NCI-H345 treated with DMSO at 0.1 percent for 48 hours (cell line): ENCODE measurements around the gene ASIC2.

Experiments used
- DNase-seq: peaks from one replicate; lab custom pipeline; 2025; ENCODE audit not compliant: unreplicated experiment; lab: John Stamatoyannopoulos, UW

ASIC2 gene

DNA sequence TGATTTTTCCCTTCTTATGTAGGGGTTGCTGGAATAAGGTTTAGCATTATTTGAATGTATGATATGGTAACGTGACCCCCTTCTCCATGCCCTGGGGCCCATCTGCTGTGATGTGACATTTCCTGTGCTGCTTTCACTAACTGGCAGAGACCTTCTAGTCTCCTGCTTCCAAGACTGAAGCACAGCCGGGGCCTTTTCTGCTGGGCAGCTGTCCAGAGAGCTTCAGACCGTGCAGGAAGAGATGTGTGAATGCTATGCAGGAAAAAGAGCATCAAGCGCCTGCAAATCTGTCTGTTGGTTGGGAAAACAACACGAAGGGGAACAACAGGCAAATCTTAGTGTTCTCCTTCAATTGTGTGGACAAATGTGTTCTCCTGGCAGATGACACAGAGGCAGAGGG is 173.0 kb downstream of the ASIC2 start:
- DNase-seq, result no peak

GRCh38 chr17:33118391-33119075 is 174.6 kb downstream of the ASIC2 start:
- DNase-seq, result no peak

DNA sequence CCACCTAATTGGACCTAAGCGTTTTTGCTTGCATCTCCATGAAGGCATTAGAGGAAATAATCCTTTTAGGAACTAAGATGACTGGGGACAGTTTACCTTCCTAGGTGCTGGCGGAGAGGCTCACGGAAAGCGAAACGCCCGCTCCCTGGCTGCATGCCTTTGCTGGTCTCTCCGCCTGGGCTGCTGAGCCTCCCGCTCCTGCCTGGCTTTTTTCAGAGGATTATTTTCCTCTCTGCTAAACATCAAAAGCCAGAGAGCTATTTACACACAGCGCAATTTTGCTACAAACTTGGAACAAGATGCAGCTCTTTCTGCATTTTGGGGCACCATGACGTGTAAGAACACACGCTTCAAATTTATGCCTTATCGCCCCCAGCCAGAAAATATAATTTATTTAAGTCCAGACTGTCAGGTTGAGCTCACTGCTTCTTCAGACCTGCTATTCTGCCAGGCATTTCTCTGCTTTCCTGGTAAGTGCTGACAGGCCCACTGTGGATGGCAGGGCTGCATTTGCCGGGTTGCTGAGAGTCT is 177.0 kb downstream of the ASIC2 start:
- no peak for DNase-seq

DNA sequence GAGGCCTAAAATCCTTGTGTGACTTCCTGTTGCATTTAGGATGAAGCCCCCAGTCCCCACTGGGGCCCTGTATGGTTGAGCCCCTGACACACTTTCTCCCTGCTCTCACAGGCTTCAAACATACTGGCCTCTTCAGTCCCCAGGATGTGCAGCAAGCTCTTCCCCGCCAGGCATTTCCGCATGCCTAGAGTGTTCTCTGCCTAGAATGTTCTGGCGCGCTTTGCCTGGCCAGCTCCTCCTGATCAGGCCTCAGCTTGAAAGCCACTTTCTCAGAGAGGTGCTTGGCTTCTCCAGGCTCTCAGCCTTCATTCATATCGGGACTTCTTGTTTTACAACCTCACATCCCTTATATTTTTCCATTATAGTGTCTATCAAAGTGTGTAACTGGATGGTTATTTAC is 177.7 kb downstream of the ASIC2 start:
- DNase-seq, result no peak

- DNase-seq, result no peak
Measured at GRCh38 chr17:33113991-33114370, 179.1 kb downstream of the ASIC2 start.

- DNase-seq, result no peak
Measured at GRCh38 chr17:33113276-33113990, 179.7 kb downstream of the ASIC2 start.

GRCh38 chr17:33112763-33113162 is 180.3 kb downstream of the ASIC2 start:
- no peak for DNase-seq

DNA sequence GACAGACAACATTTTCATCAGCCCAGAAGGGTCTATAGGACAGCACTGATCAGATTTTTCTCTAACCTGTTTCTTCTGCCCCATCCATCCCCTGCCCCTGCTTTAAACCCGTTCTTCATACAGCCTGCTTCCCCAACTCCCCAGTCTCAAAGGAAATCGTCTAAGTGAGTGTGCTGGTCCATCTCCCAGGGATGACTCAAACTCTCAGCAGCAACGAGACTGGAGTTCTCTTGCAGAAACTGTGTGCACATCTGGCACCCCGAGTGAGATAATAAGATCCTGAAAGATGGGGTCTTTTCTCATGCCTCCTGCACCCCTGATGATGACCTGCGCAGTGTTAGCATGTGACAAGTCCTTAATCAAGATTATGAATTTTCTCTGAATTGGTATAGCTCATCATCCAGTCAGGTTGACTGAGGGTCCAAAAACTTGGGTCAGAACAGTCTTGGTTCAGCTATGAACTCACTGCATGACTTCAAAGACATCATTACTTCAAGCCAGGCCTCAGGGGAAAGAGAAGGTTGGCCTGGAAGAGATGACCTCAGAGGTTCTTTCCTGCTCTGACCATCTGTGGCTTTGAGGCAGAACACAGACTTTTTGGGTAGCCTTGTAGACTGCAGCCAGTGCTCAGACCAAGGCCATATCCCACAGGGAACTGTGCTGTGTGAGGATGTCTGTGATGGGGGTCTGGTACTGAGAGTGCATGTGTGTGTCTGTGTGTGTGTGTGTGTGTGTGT is 183.6 kb downstream of the ASIC2 start:
- DNase-seq, result no peak

- no peak for DNase-seq
Measured at GRCh38 chr17:33106525-33107165, 186.4 kb downstream of the ASIC2 start.

DNA sequence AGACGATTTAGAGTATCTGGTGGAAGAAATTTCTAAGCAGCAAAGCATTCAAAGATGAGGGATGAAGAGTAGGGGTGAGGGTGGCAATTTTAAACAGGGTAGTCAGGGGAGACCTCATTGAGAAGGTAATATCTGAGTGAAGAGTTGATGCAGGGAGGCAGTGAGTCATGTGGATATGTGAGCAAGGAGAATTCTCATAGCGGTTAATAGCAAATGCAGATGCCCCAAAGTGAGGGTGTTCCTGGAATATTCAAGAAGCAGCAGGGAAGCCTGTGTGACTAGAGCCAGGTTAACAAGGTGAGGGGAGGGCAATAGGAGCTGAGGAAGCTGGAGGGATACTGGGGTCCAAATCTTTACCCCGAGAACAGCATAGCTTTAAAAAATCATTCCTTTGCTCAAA is 187.2 kb downstream of the ASIC2 start:
- DNase-seq, result no peak

GRCh38 chr17:33099906-33100305 is 193.2 kb downstream of the ASIC2 start:
- no peak for DNase-seq

- DNase-seq, result no peak
Measured at GRCh38 chr17:33099252-33099651, 193.8 kb downstream of the ASIC2 start.

DNA sequence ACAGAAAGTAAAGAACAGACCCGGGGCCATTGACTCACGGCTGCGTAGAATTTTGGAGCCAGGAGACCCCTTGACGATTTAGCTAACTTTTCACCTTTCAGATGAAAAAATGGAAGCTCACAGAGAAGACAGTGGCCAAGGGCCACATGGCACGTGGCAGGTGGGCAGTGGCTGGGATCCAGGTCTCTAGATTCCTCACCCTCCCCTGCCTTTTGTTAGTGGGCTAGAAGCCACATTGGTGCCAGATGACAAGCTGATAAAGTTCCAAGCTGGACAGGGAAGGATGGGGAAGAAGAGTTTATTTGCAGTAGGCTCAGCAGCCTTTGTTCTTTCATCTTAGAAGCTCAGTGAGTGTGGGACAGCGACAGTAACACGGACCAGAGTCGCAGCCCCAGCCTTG is 195.7 kb downstream of the ASIC2 start:
- DNase-seq, result no peak

DNA sequence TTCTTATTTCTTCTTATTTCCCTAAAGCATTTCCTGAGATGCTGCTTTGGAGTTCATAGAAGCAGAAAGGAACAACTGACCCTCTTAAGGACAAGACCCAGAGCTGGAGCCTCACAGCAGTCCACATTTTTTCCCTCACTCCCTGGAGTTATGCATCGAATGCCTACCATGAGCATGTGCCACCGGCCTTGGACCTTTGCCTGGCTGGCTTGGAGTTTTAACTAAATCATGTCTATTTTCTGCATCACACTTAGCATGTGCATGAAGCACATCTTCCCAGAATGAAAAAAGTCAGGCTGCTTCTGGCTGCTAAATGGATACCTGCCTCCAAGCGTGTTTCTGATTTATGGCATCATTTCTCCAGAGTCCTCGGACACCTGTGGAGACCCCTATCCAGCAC is 196.9 kb downstream of the ASIC2 start:
- DNase-seq, result no peak

GRCh38 chr17:33091271-33091670 is 201.8 kb downstream of the ASIC2 start:
- no peak for DNase-seq

- no peak for DNase-seq
Measured at GRCh38 chr17:33090806-33091205, 202.3 kb downstream of the ASIC2 start.

- DNase-seq, result no peak
Measured at GRCh38 chr17:33086878-33087277, 206.2 kb downstream of the ASIC2 start.

- no peak for DNase-seq
Measured at GRCh38 chr17:33086041-33086440, 207.1 kb downstream of the ASIC2 start.

GRCh38 chr17:33085256-33085655 is 207.8 kb downstream of the ASIC2 start:
- no peak for DNase-seq

DNA sequence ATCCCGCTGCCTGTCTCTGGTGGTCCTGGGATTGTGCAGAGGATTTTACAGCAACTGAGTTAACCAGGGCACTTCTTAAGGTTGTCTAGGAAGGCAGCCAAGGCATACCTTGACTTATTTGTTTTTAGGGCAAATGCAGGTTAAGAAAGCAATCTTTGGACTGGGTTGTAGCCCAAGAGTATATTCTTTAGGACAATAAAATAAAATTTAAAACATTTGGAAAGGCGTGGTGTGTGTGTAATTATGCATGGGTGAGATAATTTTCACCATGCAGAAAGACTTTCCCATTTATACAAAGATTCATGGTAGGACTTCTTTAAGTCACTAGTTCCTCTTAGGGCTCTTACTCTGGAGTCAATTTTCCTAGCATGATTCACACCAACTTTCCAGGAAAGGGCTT is 208.3 kb downstream of the ASIC2 start:
- no peak for DNase-seq

- DNase-seq, result no peak
Measured at GRCh38 chr17:33082529-33083173, 210.4 kb downstream of the ASIC2 start.
